A549 (cell line): Measurements from ENCODE around the gene CNOT6. TPM values are rescaled to one million over a fixed set of nuclear protein-coding genes. Genes with fewer than 3 reads are reported as not detected.
"Not testable (repeated sequence)": the region's sequence is repeated elsewhere in the genome, so short reads cannot be mapped to it uniquely, and the experiment has no call there.

Source experiments
- ATAC-seq, 2 experiments: fragments of 200-7000 bp in 1 of 2; fragments of >200 bp in 1 of 2; cut with Nextera tagmentation in 1 of 2; cut with Tn5 transposase in 1 of 2; 3 replicates each; pipeline versions ENCODE4 v1.8.0 to v1.9.1; 2018 to 2020; ENCODE audit warnings: mild to moderate bottlenecking in 1 of 2, moderate library complexity in 1 of 2
- CTCF ChIA-PET: fragments of 300-600 bp; sonication (Branson Sonifier 250); formaldehyde crosslinking; extraction: SDS; loops from one replicate; lab custom pipeline; 2021; ENCODE audit warnings: antibody characterized with exemption, inconsistent platforms; lab: Yijun Ruan, JAX
- POLR2A ChIA-PET: fragments of 350-600 bp; formaldehyde crosslinking; extraction: SDS; loops from one replicate; lab custom pipeline; 2021; ENCODE audit warnings: antibody characterized with exemption, inconsistent platforms; lab: Yijun Ruan, JAX
- DNase-seq, 2 experiments: peaks; one replicate each; pipeline versions ENCODE4 v3.0.0 to v3.0.0-alpha.2; 2011 to 2016; ENCODE audit warnings: low read depth in 1 of 2, low spot score in 1 of 2
- FAIRE-seq: peaks from 2 replicates; lab custom pipeline; 2011; peaks lifted over from hg19 to GRCh38; lab: Jason Lieb, UNC
- H3K27ac ChIP-seq, 2 experiments: fragments of >200 bp; sonication (Bioruptor Twin); formaldehyde crosslinking; 3 replicates each; pipeline ENCODE4 v1.5.1; 2016 to 2017
- H3K4me1 ChIP-seq: fragments of >200 bp; sonication (Bioruptor Twin); formaldehyde crosslinking; 3 replicates; pipeline ENCODE4 v1.6.1; 2016
- H3K4me2 ChIP-seq: fragments of >200 bp; sonication (Bioruptor Twin); formaldehyde crosslinking; 3 replicates; pipeline ENCODE4 v1.6.1; 2016
- H3K4me3 ChIP-seq: fragments of >200 bp; sonication (Bioruptor Twin); formaldehyde crosslinking; 3 replicates; pipeline ENCODE4 v1.5.1; 2016
- H3K9me3 ChIP-seq: fragments of >200 bp; sonication (Bioruptor Twin); formaldehyde crosslinking; 3 replicates; pipeline ENCODE4 v1.6.1; 2016
- ATOH8 ChIP-seq: fragments of 250-450 bp; sonication (Bioruptor Pico); IDR thresholded peaks from 2 replicates; pipeline ENCODE4 v1.5.0; 2020; ENCODE audit warnings: low read depth, mild to moderate bottlenecking, moderate library complexity
- CBX2 ChIP-seq: fragments of 200-600 bp; sonication (generic); IDR thresholded peaks from 2 replicates; pipeline ENCODE4 v1.6.1; 2016; ENCODE audit warnings: low read depth, mild to moderate bottlenecking, borderline replicate concordance
- CBX8 ChIP-seq: fragments of 200-600 bp; sonication (generic); IDR thresholded peaks from 2 replicates; pipeline ENCODE4 v1.6.1; 2016
- CEBPB ChIP-seq, 2 experiments: fragments of >200 bp in 1 of 2; sonication (Bioruptor Twin) in 1 of 2; formaldehyde crosslinking in 1 of 2; IDR thresholded peaks; 2 replicates each; pipeline ENCODE4 v1.6.1; 2012 to 2016
- ESRRA ChIP-seq: fragments of 150-350 bp; IDR thresholded peaks from 2 replicates; pipeline ENCODE4 v1.6.1; 2014; ENCODE audit warnings: mild to moderate bottlenecking, low read length, borderline replicate concordance
- FOSB ChIP-seq: fragments of 250-450 bp; sonication (Bioruptor Pico); IDR thresholded peaks from 2 replicates; pipeline ENCODE4 v1.5.0; 2020; ENCODE audit warnings: mild to moderate bottlenecking, moderate library complexity
- FOSL2 ChIP-seq, 2 experiments: fragments of 450-650 bp in 1 of 2; fragments of >200 bp in 1 of 2; sonication (Bioruptor Twin) in 1 of 2; formaldehyde crosslinking; IDR thresholded peaks; 2 replicates each; pipeline versions ENCODE4 v1.5.0 to v1.6.1; 2016 to 2020; ENCODE audit warnings: mild to moderate bottlenecking in 1 of 2, moderate library complexity in 1 of 2
- FOXS1 ChIP-seq: fragments of 250-450 bp; sonication (Bioruptor Pico); IDR thresholded peaks from 2 replicates; pipeline ENCODE4 v1.5.0; 2020; ENCODE audit warnings: mild to moderate bottlenecking, moderate library complexity
- HEYL ChIP-seq: fragments of 250-450 bp; sonication (Bioruptor Pico); IDR thresholded peaks from 2 replicates; pipeline ENCODE4 v1.8.0; 2021; ENCODE audit warnings: mild to moderate bottlenecking, moderate library complexity
- HOXB13 ChIP-seq: fragments of 250-450 bp; sonication (Bioruptor Pico); IDR thresholded peaks from 2 replicates; pipeline ENCODE4 v1.5.0; 2020; ENCODE audit warnings: low read depth, mild to moderate bottlenecking, moderate library complexity
- HOXB5 ChIP-seq: fragments of 250-450 bp; sonication (Bioruptor Pico); IDR thresholded peaks from 2 replicates; pipeline ENCODE4 v1.5.0; 2020; ENCODE audit warnings: mild to moderate bottlenecking, moderate library complexity
- RFX5 ChIP-seq: fragments of 450-650 bp; IDR thresholded peaks from 2 replicates; pipeline ENCODE4 v1.7.1; 2014; ENCODE audit warnings: antibody characterized with exemption, mild to moderate bottlenecking, moderate library complexity
- SMC3 ChIP-seq: fragments of >200 bp; sonication (Bioruptor Twin); formaldehyde crosslinking; IDR thresholded peaks from 3 replicates; pipeline ENCODE4 v1.6.1; 2018; ENCODE audit warnings: inconsistent platforms
- TP53 ChIP-seq: fragments of 250-450 bp; sonication (Bioruptor Pico); IDR thresholded peaks from 2 replicates; pipeline ENCODE4 v1.5.0; 2021; ENCODE audit warnings: mild to moderate bottlenecking, moderate library complexity
- ZC3H11A ChIP-seq: fragments of 450-650 bp; IDR thresholded peaks from 2 replicates; pipeline ENCODE4 v1.6.1; 2014; ENCODE audit warnings: antibody characterized with exemption, mild to moderate bottlenecking
- WGBS: methylation state at CpG from one replicate; pipeline ENCODE4 v1.1.6; 2017; ENCODE audit errors: missing lambda C conversion rate; 5-methylcytosine and 5-hydroxymethylcytosine counted together
- polyA plus RNA-seq, 4 experiments: library from polyadenylated mRNA; depleted of rRNA in 3 of 4; stranded (reverse); fragments of >200 nt; fragmentation: RNase III in 1 of 4; extraction: RNeasy Plus Mini Kit Qiagen cat#74134 plus additional on column Dnase treatment in 1 of 4; gene quantifications; 2 replicates in 3 of 4; 3 replicates in 1 of 4; pipeline ENCODE4 v1.2.3, GENCODE V29; 2011 to 2017
- TF ChIP-seq, protein P1 (sequence below): fragments of >200 bp; sonication (Bioruptor Twin); formaldehyde crosslinking; IDR thresholded peaks from 3 replicates; pipeline ENCODE4 v1.5.1; 2016
- TF ChIP-seq, protein P2 (sequence below): IDR thresholded peaks from 2 replicates; pipeline ENCODE4 v1.6.1; 2012
- TF ChIP-seq, protein P3 (sequence below): IDR thresholded peaks from 2 replicates; pipeline ENCODE4 v1.6.1; 2012

CNOT6 gene
- polyA plus RNA-seq, 2 of the 4 experiments (the other 2 are of a cell fraction): 18.2 to 28.5 TPM

DNA sequence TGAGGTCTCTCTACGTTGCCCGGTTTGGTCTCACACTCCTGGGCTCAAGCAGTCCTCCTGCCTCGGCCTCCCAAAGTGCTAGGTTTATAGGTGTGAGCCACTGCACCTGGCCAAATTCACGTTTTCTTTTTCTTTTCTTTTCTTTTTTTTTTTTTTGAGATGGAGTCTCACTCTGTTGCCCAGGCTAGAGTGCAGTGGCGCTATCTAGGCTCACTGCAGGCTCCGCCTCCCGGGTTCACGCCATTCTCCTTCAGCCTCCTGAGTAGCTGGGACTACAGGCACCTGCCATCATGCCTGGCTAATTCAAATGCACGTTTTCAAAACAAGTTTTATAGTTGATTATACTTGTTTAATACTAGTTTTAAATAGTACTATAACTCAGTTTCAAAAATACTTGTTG is 6.1 kb downstream of the CNOT6 start:
- FAIRE-seq, DNase-seq, H3K4me3 ChIP-seq, H3K27ac ChIP-seq, H3K9me3 ChIP-seq, H3K4me2 ChIP-seq: not testable (repeated sequence)
- ChIA-PET POLR2A (interaction anchor here (0.6 kb wide), 1 partner anchor 20 kb away, joined by 3 read pairs; no protein-coding TSS in a partner anchor), CTCF (interaction anchor here (0.9 to 2.2 kb wide), 4 partner anchors 12 to 207 kb away, joined by 4 to 8 read pairs (median 4); no protein-coding TSS in a partner anchor)
- ATAC-seq: peak in 1 of 2 experiments; percentile 45; a peak in 1 of 6 replicates
- H3K4me1 ChIP-seq: peaks cover 14% of the 10 kb centered on the region
- TF ChIP-seq, protein P1, sequence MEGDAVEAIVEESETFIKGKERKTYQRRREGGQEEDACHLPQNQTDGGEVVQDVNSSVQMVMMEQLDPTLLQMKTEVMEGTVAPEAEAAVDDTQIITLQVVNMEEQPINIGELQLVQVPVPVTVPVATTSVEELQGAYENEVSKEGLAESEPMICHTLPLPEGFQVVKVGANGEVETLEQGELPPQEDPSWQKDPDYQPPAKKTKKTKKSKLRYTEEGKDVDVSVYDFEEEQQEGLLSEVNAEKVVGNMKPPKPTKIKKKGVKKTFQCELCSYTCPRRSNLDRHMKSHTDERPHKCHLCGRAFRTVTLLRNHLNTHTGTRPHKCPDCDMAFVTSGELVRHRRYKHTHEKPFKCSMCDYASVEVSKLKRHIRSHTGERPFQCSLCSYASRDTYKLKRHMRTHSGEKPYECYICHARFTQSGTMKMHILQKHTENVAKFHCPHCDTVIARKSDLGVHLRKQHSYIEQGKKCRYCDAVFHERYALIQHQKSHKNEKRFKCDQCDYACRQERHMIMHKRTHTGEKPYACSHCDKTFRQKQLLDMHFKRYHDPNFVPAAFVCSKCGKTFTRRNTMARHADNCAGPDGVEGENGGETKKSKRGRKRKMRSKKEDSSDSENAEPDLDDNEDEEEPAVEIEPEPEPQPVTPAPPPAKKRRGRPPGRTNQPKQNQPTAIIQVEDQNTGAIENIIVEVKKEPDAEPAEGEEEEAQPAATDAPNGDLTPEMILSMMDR: peak; percentile 20; the same call in 1 of the 3 replicates
- WGBS: 86% methylated on average over 9 of the region's 9 CpGs

DNA sequence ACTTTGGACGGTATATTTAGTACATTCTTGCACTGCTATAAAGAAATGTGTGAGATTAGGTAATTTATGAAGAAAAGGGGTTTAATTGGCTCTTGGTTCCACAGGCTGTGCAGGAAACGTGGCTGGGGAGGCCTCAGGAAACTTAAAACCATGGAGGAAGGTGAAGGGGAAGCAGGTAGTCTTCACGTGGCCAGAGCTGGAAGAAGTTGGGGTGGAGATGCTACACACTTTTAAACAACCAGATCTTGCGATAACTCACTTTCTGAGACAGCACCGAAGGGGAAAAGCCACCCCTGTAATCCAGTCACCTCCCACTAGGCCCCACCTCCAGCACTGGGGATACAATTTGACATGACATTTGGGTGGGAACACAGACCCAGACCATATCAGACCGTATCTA is 13.5 kb downstream of the CNOT6 start:
- Histone ChIP-seq H3K4me2 (no peak overlapping the region), H3K4me3 (no peak overlapping the region), H3K4me1 (no peaks in the 10 kb centered on the region), H3K9me3 (no peaks in the 10 kb centered on the region), H3K27ac (no peak overlapping the region)
- ChIA-PET POLR2A (no interaction called here), CTCF (interaction anchor here (0.9 to 1.2 kb wide), 2 partner anchors 9 to 215 kb away, joined by 3 read pairs; no protein-coding TSS in a partner anchor)
- WGBS: 89% methylated on average over 6 of the region's 6 CpGs
- TF ChIP-seq SMC3 (no peak), FOSL2 (IDR thresholded peaks at IDR 0.05) (no peak), FOSL2 (CRISPR knock-in tag; IDR thresholded peaks at IDR 0.05) (no peak), CBX8 (no peak), HOXB13 (CRISPR knock-in tag) (no peak)
- ATAC-seq (no peak), DNase-seq (no peak), FAIRE-seq (no peak)

DNA sequence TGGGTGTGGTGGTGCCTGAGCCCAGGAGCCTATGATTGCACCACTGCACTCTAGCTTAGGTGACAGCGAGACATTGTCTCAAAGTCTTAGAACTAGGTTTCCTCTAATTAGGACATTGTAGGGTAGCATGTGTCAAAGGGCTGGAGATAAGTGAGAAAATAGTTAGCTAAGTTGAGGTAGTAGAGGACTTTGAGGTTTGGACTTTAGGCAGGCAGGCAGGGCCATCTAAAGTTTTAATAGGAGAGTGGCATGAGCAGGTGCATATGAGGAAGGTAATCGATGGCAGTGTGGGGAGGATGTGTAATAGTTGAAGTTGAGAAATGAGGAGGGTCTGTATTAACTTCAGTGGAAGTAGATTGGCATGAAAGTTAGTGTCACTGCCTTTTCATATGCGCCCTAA is 21.1 kb downstream of the CNOT6 start:
- H3K4me3 ChIP-seq: no peak overlapping the region
- ChIA-PET POLR2A (interaction anchor here (0.7 kb wide), 1 partner anchor 424 kb away, joined by 6 read pairs; no protein-coding TSS in a partner anchor), CTCF (interaction anchor here (1.4 kb wide), 1 partner anchor 14 kb away, joined by 4 read pairs; no protein-coding TSS in a partner anchor)
- no peak for FAIRE-seq
- H3K9me3 ChIP-seq: no peaks in the 10 kb centered on the region
- no peak overlapping the region for H3K4me2 ChIP-seq
- 97% methylated on average over 3 of the region's 3 CpGs for WGBS
- TF ChIP-seq RFX5 (no peak), ZC3H11A (no peak), ESRRA (no peak), CBX2 (no peak), TP53 (no peak), FOXS1 (no peak), ATOH8 (no peak), HOXB5 (CRISPR knock-in tag) (no peak), HEYL (no peak), FOSB (no peak), CEBPB (IDR thresholded peaks at IDR 0.05) (no peak)
- TF ChIP-seq, protein P1: no peak
- TF ChIP-seq, protein P2, sequence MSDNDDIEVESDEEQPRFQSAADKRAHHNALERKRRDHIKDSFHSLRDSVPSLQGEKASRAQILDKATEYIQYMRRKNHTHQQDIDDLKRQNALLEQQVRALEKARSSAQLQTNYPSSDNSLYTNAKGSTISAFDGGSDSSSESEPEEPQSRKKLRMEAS: no peak
- TF ChIP-seq, protein P3, sequence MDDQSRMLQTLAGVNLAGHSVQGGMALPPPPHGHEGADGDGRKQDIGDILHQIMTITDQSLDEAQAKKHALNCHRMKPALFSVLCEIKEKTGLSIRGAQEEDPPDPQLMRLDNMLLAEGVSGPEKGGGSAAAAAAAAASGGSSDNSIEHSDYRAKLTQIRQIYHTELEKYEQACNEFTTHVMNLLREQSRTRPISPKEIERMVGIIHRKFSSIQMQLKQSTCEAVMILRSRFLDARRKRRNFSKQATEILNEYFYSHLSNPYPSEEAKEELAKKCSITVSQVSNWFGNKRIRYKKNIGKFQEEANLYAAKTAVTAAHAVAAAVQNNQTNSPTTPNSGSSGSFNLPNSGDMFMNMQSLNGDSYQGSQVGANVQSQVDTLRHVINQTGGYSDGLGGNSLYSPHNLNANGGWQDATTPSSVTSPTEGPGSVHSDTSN: no peak
- no peak for ATAC-seq
- no peak overlapping the region for H3K27ac ChIP-seq
- H3K4me1 ChIP-seq: 0 out of 3 replicates have a peak, but pooled peaks cover 5% of the 10 kb centered on the region
- no peak for DNase-seq

GRCh38 chr5:180515974-180516373 is 21.8 kb downstream of the CNOT6 start:
- not testable (repeated sequence) for H3K27ac ChIP-seq, H3K9me3 ChIP-seq, H3K4me1 ChIP-seq, H3K4me3 ChIP-seq, FAIRE-seq, H3K4me2 ChIP-seq, DNase-seq, ATAC-seq
- WGBS: 95% methylated on average over 7 of the region's 7 CpGs
- POLR2A ChIA-PET: interaction anchor here (0.7 kb wide), 1 partner anchor 424 kb away, joined by 6 read pairs; no protein-coding TSS in a partner anchor
- CTCF ChIA-PET: interaction anchor here (0.7 kb wide), 1 partner anchor 181 kb away, joined by 4 read pairs; no protein-coding TSS in a partner anchor
